ENCODE results near the gene MTPN. TPM values are rescaled to one million over a fixed set of nuclear protein-coding genes. Genes with fewer than 3 reads are reported as not detected.

The MTPN gene
- total RNA-seq, 1 donor from 2014 or later = 87.2 TPM

- DNase-seq (ENCODE audit: low spot score) = peak; percentile 43
Measured at GRCh38 chr7:135886345-135887132, 90.6 kb downstream of the MTPN start.

GRCh38 chr7:135884495-135885232 is 92.5 kb downstream of the MTPN start:
- DNase-seq (ENCODE audit: low spot score) = no peak

- peak; percentile 83 for DNase-seq (ENCODE audit: low spot score)
Measured at GRCh38 chr7:135879233-135879632, 97.9 kb downstream of the MTPN start.

GRCh38 chr7:135878284-135878683 is 98.9 kb downstream of the MTPN start:
- no peak for DNase-seq (ENCODE audit: low spot score)

GRCh38 chr7:135877805-135878204 is 99.4 kb downstream of the MTPN start:
- peak; percentile 69 for DNase-seq (ENCODE audit: low spot score)

Other genes starting within 250 kb of the MTPN start
- gene SLC13A4, start 249.2 kb downstream of the MTPN start, total RNA-seq (ENCODE audit: insufficient read depth, low replicate concordance) = 6.5 TPM
- 1.7 TPM for gene FAM180A, start 228.5 kb downstream of the MTPN start, total RNA-seq (ENCODE audit: insufficient read depth, low replicate concordance)

All from umbilical cord (tissue), 2 donors.